ENCODE data around the gene RAPSN.

The RAPSN gene

GRCh38 chr11:47443028-47443700 is 5.8 kb downstream of the RAPSN start:
- DNase-seq (ENCODE audit: low read depth): no peak
- TF ChIP-seq CTCF (conservative IDR thresholded peaks at IDR 0.05; ENCODE audit: low read depth, low read length): no peak
- H3K4me3 ChIP-seq (ENCODE audit: low read length): no peak overlapping the region

- no peak for TF ChIP-seq CTCF (conservative IDR thresholded peaks at IDR 0.05; ENCODE audit: low read depth, low read length)
- no peak overlapping the region for H3K4me3 ChIP-seq (ENCODE audit: low read length)
- DNase-seq (ENCODE audit: low read depth): no peak
Measured at GRCh38 chr11:47442514-47442913, 6.4 kb downstream of the RAPSN start.

- TF ChIP-seq CTCF (conservative IDR thresholded peaks at IDR 0.05; ENCODE audit: low read depth, low read length): no peak
- no peak overlapping the region for H3K4me3 ChIP-seq (ENCODE audit: low read length)
- DNase-seq (ENCODE audit: low read depth): no peak
Measured at GRCh38 chr11:47441421-47441820, 7.5 kb downstream of the RAPSN start.

GRCh38 chr11:47440054-47440476 is 8.9 kb downstream of the RAPSN start:
- no peak for DNase-seq (ENCODE audit: low read depth)
- H3K4me3 ChIP-seq (ENCODE audit: low read length): no peak overlapping the region
- TF ChIP-seq CTCF (conservative IDR thresholded peaks at IDR 0.05; ENCODE audit: low read depth, low read length): no peak

- DNase-seq (ENCODE audit: low read depth): no peak
- TF ChIP-seq CTCF (conservative IDR thresholded peaks at IDR 0.05; ENCODE audit: low read depth, low read length): no peak
- no peak overlapping the region for H3K4me3 ChIP-seq (ENCODE audit: low read length)
Measured at GRCh38 chr11:47438721-47439120, 10.2 kb downstream of the RAPSN start.

GRCh38 chr11:47437746-47438418 is 11.1 kb downstream of the RAPSN start:
- no peak for DNase-seq (ENCODE audit: low read depth)
- no peak for TF ChIP-seq CTCF (conservative IDR thresholded peaks at IDR 0.05; ENCODE audit: low read depth, low read length)
- no peak overlapping the region for H3K4me3 ChIP-seq (ENCODE audit: low read length)

- no peak overlapping the region for H3K4me3 ChIP-seq (ENCODE audit: low read length)
- no peak for TF ChIP-seq CTCF (conservative IDR thresholded peaks at IDR 0.05; ENCODE audit: low read depth, low read length)
- no peak for DNase-seq (ENCODE audit: low read depth)
Measured at GRCh38 chr11:47437218-47437745, 11.7 kb downstream of the RAPSN start.

Measured in retinal pigment epithelial cell (primary cell).